GM21786 (cell line): ENCODE data around the gene SUGCT.
"Not testable (repeated sequence)": the region's sequence is repeated elsewhere in the genome, so short reads cannot be mapped to it uniquely, and the experiment has no call there.

ENCODE experiments used
- ATAC-seq: cut with Tn5 transposase; IDR thresholded peaks from one replicate; pipeline ENCODE4 v1.9.1; 2021; ENCODE audit not compliant: unreplicated experiment

SUGCT gene

GRCh38 chr7:40551685-40552576 is 417.1 kb downstream of the SUGCT start:
- ATAC-seq: peak; percentile 64

GRCh38 chr7:40560672-40561071 is 425.9 kb downstream of the SUGCT start:
- ATAC-seq: no peak

DNA sequence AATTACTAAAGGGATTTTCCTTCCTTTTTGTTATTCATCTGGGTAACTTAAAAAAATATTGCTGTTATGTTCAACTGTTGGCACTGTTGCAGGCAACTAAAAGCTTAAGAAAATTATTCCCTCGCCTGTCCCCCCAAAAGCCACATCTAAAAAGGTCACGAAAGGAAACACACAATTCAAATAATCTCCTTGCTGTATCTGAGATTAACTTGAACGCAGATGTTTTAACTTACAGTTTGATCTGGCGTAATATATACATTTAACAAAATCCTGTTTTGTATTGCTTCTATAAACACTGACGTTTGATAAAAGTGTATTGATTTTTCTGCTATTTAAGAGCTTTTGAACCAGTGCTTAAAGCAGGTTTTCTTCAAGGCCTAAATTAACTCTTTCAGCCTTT is 432.1 kb downstream of the SUGCT start:
- no peak for ATAC-seq

- ATAC-seq: no peak
These were observed 434.5 kb downstream of the SUGCT start for GRCh38 chr7:40569326-40569725.

GRCh38 chr7:40570223-40570622 is 435.4 kb downstream of the SUGCT start:
- no peak for ATAC-seq

GRCh38 chr7:40571796-40572195 is 437.0 kb downstream of the SUGCT start:
- no peak for ATAC-seq

DNA sequence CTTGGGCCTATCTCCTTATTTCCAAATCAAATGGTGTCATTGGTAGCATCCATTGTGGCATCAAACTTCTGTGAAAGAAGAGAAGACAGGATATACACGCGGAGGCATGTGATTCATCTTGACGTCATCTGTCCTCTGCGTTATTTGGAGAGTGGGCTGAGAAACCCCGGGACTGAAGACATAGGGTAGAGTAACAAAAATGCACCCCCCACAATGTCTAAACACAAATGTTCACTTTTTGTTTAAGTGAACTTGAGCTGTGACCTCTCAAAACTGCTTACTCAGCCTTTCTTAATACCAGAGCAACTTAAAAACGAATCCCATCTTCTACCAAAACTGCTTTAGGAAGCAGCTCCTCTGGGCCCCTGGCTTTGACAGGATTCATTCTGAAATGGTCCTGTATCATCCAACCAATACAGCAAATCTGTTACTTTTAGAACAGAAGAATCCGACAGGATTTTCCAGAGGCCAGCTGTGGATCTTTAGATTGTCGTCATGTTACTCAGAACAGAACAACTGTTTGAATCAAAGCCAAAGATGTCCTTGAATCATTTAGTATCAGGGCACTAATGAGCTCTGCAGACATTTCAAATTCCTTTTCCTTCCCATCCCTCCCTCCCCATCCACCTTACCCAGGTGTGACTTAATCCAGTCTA is 438.1 kb downstream of the SUGCT start:
- no peak for ATAC-seq

- no peak for ATAC-seq
These were observed 444.6 kb downstream of the SUGCT start for GRCh38 chr7:40579401-40579800.

GRCh38 chr7:40580776-40581175 is 446.0 kb downstream of the SUGCT start:
- ATAC-seq: no peak

DNA sequence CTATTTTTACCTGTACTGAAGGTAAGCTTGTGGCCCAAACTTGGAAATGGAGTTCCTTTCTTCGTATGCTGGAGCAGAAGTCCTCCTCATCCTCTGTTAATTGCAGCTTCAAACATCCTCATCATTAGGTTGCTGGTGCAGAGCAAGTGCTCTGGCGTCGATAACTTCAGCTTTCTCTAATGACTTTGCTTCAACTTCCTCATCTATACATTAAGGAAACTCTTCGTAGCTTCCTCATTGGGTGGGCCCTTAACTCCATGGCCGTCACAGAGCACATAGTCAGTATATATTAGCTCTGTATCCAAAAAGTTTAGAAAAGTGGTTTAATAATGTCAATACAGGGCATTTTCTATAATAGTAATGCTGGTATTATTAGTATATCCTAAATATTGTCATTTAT is 447.7 kb downstream of the SUGCT start:
- no peak for ATAC-seq

DNA sequence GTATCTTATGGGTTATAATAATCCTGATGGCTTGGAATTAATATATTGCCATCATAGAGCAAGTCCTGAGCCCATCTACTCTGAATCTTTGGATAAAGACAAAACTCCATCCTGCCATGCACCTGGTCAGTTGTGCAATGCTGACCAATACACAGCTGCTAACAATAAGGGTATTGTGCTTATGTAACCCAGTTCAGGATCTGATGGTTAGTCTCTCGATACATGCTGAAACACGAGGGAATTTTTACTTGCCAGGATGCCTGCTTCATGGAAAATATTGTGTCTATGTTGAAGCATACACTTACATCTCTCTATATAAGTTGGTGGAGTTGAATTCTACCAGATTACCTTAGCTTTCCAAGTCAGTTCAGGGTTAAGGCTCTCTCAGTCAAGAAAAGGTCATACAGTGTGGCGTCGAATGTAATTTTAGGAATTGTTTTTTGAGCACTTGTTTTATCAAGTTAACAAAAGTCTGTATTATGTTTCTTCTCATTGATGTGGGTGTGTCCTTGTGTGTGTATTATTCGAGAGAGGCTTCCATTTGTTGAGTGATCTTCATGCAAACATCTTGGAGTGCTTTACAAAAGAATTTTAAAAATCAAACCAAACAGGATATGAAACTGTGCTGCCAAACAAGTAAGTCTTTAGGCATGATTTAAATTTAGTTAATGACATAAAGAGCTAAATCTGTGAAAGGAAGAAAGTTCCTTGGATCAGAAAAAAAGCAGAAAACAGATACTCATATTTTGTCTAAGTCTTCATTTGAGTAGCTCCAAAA is 449.1 kb downstream of the SUGCT start:
- ATAC-seq: no peak

- ATAC-seq: no peak
These were observed 450.0 kb downstream of the SUGCT start for GRCh38 chr7:40584667-40585433.

GRCh38 chr7:40586197-40586596 is 451.4 kb downstream of the SUGCT start:
- ATAC-seq: no peak

GRCh38 chr7:40587419-40587818 is 452.6 kb downstream of the SUGCT start:
- ATAC-seq: no peak

DNA sequence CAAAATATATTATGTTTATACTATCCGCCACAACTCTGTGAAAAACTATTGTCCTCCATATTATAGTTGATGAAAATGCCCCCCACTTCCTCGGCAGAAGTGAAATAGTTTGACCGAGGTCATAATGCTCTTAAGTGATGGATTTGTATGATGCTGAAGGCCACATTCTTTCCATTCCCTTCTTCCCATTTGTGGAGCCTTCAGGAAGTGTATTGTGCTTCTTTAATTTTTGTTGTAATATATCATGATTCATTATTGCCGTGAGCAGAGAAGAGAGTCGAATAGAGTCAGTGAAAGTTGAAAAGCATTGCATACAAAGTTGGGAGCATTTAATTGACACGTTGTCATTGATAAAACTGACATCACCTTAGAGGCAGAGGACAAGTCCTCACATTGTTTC is 460.3 kb downstream of the SUGCT start:
- ATAC-seq: no peak

GRCh38 chr7:40595832-40596231 is 461.0 kb downstream of the SUGCT start:
- no peak for ATAC-seq

DNA sequence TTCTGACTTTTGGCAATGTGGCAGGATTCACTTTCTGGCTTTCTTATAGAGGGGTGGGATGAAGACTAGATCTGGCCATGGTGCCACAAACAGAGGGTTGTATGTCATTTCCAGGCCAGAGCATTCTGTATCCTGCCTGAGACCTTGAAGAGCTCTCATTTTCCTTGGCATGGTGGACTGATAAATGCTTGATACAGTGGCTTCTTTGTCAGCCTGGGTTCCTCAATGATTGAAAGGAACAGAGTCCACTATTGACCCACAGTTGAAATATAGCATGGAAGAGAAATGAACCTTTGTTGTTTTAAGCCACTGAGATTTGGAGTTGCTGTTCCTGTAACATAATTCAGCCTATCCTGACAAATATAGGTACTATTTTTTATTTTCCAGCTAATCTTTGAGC is 462.7 kb downstream of the SUGCT start:
- ATAC-seq: no peak

DNA sequence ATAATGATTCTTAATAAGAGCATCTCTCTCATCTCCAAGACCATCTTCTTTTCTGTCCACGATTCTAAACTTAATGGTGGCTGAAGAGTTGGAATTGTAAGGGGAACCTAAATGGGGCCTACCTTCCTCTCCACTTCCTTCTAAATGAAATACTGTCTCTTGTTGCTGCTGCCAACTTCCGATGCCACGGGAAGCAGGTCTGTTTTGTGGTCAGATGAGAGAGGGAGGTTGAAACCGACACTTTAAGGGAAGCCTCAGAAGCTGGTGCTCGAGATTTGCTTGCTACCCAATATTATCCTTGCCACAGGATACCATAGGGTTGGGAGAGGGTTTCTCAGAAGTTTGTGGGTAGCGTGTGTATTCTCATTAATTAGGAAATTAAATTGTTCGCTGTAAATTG is 464.1 kb downstream of the SUGCT start:
- no peak for ATAC-seq

DNA sequence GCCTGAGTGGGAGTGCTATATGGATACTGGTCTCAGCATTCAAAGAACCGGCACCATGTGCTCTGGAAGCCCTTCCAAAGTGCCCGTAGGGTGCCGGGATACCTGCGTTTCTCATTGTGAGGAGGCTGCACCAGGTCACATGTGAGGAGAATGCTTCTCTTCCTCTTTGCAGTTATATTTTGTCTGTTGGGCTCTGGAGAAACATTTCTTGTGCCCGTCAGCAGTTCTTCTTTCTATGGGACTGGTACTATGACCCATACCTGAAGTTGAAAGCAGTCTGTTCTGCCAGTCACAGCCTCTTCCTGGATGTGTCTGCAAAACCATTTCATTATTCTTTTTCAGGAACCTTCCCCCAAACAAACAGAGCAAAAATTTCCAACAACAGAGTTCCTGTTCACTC is 465.0 kb downstream of the SUGCT start:
- ATAC-seq: no peak

- ATAC-seq: not testable (repeated sequence)
These were observed 467.5 kb downstream of the SUGCT start for GRCh38 chr7:40602351-40602750.
